Endothelial cell of hepatic sinusoid (primary cell): Measurements from ENCODE around the gene STX11.

ENCODE experiments used
- in situ Hi-C: cut with HindIII; loops from 2 replicates; pipeline ENCODE4 v1.10.0; 2017; ENCODE audit warnings: low sequenced_read_pairs

Gene STX11

DNA sequence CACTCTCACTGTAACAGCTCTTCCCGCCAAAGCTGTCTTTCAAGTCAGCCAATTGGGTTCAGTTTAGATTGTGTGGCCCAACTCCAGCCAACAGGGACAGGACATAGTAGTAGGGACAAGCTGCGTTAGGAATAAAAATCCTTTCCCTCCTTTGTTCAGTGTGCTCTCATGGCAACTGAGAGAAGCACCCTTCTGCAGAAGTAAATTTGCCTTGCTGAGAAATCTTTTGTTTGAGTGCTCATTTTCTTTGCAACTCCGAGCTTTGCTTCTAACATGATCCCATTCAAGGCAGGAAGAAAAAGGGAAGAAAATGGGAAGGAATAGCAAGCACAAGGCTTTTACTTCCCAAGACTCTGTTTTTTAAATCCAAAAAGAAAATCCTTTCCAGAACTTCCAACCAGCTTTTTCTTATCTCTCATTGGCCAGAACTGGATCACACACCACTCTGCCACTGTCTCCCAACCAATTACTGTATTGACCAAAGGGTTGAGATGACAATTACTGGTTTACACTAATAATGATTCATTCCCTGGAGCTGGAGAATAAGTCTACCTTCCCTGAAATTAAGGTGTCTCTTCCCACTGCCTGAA lies 52.7 kb downstream of the STX11 start:
- in situ Hi-C loops, result loop anchor here (10.0 kb wide), 1 partner anchor 82 kb away; the partner anchor contains the start of gene UTRN

DNA sequence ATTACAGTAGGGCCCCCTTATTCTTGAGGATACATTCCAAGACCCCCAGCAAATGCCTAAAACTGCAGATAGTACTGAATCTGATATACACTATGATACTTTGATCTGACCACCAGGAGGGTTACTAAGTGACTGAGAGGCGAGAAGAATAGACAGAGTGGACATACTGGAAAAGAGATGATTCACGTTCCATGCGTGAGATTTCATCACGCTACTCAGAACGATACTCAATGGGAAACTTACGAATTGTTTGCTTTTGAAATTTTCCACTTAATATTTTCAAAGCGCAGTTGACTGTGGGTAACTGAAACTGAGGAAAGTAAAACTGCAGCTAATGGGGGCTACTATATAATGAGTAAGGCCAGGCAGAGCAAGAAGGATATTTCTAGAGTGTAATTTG lies 60.8 kb downstream of the STX11 start:
- in situ Hi-C loops, result no loop called here

DNA sequence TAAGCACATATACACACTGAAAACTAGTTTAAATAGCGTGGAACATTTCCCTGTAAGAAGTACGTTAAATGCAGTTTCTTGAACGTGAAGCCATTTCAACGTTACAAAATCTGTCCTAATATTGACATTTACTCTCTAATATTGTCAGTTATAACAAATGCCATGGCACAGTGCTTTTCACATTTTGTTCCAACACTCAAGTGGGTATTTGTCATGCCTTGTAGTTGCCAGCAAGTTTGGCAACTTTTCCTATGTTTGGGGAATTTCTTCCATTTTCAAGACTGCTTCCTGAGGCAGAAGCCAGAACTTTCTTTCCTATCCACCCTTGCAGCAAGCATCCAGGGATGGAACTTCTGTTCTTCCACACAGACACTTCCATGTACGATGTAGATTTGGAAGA lies 63.0 kb downstream of the STX11 start:
- in situ Hi-C loops, result no loop called here

DNA sequence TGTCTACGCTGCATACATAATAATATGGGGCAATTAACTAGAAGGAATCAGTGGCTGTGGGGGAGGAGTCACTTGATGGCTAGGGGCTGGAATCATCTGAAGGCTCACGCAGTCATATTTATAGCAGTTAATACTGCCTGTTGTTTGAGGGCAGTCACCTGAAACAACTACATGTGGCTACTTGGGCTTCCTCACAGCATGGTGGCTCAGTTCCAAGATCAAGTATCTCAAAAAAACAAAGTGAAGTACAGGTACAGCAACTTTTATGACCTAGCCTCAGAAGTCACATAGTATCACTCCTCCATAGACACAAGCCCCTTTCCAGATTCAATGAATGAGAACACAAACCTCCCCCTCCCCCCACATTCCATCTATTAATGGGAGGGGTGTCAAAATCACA lies 63.7 kb downstream of the STX11 start:
- in situ Hi-C loops, result no loop called here

DNA sequence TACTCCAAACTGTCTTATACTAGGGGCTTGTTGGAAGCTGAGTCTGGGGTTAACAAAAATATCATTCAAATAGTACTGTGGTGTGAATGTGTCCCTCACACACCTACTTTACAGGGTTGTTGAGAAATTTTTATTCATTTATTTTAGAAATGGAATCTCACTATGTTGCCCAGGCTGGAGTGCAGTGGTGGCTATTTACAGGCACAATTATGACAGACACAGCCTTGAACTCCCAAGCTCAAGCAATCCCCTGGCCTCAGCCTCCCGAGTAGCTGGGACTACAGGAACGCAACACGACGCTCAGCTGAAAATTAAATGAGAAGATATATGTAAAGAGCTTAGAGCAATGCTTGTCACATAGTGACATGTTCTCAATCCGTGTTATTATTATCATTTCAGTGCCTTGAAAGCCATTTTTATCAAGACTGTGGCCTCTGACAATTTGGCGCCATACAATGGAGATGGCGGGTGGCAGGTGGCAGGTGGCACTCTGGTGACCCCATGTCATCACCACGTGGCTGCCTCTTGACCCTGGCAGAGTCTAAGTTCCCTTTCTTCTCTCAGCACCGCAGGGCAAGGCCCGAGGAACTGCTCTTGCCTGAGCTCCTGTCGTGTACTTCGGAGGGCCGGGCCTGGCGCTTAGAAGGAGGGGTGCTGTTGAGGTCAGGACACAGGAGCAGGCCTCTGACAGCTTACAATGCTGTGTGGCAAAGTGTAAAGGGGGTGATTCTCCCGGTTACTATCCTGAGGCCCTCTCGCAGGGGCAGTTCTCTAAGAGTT lies 64.5 kb downstream of the STX11 start:
- in situ Hi-C loops, result no loop called here

DNA sequence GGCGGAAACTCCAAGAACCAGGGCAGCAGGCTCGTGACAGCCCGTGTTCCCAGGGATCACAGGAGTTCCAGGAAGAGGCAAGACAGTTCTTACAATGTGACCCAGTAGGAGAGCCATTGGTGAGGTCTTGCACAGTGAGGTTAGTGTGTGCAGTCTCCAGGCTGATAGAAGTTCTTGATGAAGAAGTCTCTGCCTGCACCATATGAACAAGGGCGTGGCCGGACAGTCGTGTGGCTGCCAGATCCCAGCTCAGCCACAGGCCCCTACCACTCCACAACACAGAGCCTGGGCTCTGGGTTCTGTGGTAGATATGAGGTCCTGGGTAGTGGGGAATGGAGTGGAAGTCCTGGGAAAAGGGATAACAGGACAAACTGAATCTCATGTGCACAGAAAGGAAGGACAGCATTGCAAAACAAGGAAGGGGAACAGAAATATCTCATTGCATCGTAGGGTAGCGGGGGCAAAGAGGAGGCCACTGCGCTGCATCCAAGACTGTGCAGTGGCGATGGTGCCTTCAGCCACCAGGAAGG lies 65.2 kb downstream of the STX11 start:
- in situ Hi-C loops, result no loop called here

DNA sequence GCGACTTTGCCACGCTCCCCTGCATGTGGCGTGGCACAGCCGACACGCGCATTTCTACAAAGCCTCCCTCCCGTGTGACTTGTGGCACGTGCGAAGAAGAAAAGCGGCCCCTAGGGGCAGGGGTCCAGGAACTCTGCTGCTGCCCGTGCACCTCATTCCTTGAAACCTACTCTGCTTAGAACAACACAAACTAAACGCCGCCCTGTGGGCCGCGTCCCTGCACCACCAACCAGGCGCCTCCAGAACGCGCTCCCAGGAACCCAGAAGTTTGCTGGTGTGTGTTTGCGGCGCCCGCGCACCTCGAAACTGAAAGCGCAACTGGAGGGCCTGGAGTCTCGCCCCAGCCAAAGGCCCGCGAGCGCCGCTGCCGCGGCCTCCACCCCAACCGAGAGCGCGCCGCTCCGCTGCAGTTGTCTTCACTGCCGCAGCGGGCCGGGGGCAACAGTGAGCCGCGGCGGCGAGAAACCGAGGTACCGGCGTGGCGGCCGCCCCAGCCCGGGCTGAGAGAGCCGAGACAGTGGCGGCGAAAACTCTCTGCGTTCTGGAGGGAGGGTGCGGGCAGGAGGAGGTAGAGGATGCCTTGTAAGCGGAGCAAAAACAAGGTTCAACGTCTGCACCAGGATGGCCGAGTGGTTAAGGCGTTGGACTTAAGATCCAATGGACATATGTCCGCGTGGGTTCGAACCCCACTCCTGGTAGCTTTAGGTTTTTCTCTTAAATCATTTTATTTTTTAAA lies 65.8 kb downstream of the STX11 start:
- in situ Hi-C loops, result no loop called here

DNA sequence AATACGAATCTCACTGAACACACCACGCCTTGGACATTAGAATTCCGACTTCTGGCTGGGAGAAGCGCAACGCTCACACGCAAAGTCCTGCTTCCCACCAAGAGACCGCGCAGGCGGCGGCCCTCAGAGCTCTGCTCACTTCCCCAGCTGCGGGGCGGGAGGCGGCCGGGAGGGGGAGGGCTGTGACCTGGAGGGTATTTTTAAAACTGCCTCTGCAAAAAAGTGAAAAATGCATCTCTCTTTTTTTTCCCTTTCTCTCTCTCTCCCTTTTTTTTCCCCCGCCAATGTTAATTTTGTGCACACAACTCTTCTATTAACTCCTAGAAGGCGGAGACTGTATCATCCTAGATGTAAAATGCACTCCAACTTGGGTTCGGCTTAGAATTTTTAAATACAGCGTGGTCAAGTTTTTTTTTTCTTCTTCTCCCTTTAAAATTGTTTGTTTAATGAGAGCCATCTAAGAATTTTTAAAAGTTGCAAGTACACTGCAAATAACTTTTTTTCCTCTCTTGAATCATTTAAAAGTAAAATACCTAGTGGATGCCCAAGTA lies 66.4 kb downstream of the STX11 start:
- in situ Hi-C loops, result no loop called here

DNA sequence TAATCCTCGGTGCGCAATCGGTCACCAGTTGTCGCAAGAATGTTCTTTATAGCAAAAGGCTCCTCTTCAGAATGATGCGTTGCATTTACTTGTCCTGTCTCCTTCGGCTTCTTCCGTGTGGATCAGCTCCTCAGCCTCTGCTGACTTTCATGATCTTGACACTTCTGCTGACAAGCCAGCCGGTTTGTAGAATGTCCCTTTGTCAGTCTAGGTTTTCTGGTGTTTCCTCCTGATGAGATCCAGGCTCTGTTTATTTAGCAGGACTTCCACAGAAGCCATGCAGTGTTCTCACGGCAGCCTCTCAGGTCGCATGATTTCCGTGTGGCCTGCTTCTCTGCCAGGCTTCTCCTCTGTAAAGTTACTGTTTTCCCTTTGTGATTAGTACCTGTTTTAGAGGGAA lies 66.9 kb downstream of the STX11 start:
- in situ Hi-C loops, result no loop called here

DNA sequence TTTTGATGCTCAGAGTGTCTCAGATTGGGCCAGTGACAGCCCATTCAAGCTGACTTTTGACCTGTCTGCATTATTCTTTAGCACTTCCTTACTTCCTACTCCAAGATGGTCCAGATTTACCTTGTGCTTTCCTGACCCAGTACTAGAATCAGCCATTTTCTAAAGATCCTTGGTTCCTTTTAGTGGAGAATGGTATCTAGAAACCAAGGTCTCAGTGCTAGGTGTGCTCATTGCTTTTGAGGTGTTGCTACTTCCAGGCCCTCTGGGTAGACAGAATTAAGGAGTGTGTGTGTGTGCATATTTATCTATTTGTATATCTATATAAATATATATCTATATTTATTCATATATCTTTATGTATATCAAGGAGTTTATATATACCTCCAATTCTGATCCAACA lies 67.5 kb downstream of the STX11 start:
- in situ Hi-C loops, result no loop called here

DNA sequence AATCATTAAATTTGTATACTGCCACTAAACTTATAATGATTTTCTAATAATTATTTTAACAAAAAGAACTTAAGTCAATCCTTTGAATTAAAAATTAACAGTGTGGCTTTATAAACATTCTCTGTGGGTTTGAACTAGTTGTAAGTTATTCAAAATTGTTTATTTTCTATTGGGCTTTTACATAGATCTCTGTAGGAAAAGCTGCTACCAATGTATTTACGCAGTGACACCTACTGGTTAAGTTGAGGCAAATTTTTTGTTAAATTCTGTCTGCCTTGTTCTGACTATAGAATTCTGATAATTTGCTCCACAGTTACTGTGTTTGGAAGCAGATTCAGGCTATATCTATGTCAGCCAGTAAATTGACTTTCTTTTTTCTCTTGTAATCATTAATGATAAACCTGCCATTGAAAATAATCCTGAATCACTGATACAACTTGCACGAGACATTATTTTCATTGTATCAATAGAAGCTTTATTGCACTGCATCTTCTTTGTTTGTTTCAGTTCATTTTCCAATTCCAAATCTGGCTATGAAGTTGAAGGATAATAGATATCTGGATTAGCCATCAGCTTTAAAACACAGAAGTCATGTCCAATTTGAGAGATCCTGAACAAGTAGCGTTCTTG lies 68.9 kb downstream of the STX11 start:
- in situ Hi-C loops, result no loop called here

DNA sequence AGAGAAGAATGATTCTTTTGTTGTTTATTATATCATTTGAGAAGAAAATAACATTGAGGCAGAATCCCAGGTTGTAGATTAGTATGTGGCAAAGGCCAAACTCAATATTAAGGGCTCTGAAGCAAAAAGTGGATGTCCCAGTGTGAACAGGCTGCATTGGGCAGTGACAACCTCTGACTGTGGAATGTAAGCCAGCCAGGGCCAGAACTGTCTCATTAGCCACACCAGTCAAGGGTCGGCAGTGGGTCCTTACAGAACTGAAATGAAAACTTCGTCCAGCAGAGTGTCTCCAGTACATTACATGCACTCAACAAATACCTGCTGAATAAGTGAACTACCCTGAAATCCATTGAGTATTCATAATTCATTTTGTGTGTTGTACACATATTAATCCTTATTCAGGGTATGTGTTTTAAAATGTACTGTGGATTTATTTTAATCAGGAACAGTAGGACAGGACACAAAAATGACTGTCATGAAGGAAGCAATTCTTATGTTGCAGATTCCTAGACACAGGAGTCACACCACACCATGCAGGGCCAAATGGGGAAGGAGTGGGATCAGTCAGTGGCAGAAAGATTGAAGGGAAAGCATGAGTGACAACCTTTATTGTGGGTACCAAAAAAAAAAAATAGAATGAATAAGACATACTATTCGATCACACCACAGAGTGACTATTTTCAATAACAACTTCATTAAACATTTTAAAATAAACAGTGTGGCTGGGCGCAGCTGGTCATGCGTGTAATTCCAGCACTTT lies 69.9 kb downstream of the STX11 start:
- in situ Hi-C loops, result no loop called here

DNA sequence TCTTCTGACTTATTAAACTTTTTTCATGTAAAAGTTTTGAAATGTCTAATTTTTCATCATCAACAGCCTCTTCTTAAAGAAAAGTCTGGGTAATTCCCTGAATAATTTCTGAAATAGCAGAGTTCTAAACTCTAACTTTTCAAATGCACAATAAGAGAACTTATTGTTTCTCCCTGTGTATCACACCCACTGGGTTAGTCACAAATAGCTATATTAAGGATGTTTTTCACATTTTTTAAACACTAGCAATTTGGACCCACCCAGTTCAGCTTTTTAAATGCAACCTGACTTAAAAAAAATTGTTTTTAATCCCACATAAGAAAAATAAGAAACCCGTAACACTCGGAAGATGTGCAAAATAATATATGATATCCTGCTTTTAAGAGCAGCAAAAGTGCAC lies 73.4 kb downstream of the STX11 start:
- in situ Hi-C loops, result no loop called here

DNA sequence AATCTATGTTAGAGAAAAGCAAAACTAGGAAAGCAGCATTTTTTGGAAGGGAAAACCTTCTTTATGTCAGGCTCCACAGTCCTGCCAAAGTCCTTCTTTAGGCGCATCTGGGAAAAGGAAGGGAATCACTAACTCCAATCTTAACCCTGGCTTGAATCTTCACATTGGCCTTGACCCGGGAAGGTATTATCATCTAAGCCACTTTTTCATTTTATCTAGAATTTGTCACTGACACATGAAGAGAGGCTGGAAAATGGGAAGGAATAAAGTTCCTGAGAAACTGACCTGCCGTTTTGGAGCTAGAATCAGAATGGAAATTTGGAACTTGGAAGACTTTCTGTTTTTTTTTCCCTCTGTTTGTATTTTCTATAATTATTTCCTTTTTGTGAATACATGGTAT lies 81.4 kb downstream of the STX11 start:
- in situ Hi-C loops, result no loop called here

DNA sequence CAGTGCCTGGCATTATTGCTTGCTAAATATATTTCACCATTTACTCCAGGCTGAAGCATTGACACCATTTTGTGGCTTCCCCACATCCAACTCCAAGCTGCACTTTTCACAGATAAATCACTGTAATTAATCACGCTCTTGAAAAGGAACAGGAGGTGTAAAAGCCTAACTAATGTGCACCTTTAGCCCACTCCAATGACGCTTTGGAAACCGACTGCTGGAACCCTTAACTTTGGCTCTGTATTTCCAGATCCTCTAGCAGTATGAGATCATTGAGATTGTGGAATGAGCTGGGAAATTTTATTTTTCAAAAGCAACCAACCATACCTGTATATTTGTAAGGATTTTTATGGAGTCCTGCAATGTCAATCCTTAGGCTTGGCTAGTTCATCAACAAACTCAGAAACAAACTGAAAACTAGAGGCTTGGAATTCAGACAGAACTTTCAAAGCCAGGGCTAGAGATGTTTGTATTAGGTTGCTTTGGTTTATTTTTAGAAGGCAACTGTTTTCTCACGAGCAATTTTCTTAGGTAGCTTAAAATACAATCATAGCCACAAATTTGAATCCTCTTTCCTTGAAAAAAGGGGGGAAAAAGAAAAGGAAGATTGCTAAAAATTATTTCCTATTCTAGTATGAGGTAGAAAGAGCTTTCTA lies 82.0 kb downstream of the STX11 start:
- in situ Hi-C loops, result no loop called here

DNA sequence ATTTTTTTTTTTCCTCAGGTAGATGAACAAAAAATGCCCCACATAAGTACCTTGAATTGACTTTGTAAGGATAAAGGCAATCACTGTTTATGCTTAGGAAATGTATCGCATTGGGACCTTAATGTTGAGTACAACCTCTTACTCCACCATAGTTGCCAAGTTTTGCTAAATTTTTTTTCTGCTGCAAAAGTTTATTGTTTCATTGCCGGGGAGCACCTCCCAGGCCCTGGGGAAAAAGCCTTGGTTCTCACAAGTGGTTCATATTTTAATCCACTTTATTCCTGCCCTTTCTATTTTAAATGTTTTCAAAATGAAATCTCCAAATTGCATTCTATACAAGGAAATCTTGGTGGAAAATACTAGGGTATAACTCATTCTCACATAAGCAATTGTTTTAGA lies 82.5 kb downstream of the STX11 start:
- in situ Hi-C loops, result no loop called here

DNA sequence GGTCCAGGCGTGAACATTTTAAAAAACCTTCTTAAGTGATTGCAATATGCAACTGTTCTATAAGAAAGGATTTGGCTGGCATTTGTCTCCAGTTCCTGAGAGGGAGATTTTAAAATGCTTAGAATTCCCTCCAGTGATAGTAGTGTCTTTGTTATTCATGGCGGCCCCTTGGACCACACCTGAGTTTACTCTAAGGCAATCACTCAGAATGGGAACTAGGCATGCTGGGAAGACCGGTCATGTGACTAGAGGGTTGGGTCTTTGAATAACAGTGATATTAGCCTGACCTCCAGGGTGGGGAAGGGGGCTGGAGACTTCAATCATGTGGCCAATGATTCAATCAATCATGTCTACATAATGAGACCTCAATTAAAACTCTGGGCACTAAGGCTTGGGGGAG lies 84.1 kb downstream of the STX11 start:
- in situ Hi-C loops, result no loop called here

DNA sequence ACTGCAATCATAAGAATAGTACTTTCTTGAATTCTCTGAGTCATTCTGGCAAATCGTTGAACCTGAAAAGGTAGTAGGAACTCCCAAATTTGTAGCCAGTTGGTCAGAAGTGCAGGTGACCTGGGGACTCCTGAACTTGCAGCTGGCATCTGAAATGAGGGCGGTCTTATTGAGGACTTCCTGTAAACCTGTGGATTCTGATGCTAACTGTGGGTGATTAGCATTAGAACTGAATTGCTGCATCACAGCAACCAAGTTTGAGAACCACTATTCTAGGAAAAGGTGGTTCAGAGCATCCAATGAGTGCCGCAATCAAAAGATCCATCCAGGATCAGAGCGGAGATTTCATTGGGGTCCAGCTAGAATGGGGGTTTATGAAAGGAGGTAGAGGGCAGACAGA lies 84.6 kb downstream of the STX11 start:
- in situ Hi-C loops, result no loop called here
